Vagina (tissue), 2 donors: ENCODE measurements around the gene ZNF260. TPM values are rescaled to one million over a fixed set of nuclear protein-coding genes. Genes with fewer than 3 reads are reported as not detected.

Experiments used
- DNase-seq, 2 donors: peaks; one replicate each; pipeline ENCODE4 v3.0.0-alpha.2; 2017; ENCODE audit errors: extremely low spot score in 2 of 2
- H3K27ac ChIP-seq: fragments of 200-600 bp; sonication (generic); one replicate; pipeline ENCODE4 v1.5.1; 2019
- H3K27me3 ChIP-seq: fragments of 200-600 bp; sonication (generic); one replicate; pipeline ENCODE4 v1.5.1; 2019
- H3K36me3 ChIP-seq, 2 donors: fragments of 200-600 bp; sonication (generic); one replicate each; pipeline ENCODE4 v1.5.1; 2017 to 2019
- H3K4me1 ChIP-seq: fragments of 200-600 bp; sonication (generic); one replicate; pipeline ENCODE4 v1.5.1; 2019
- H3K4me3 ChIP-seq, 2 donors: fragments of 200-600 bp; sonication (generic); 1 replicate in 1 of 2; 2 replicates in 1 of 2; pipeline ENCODE4 v1.5.1; 2016 to 2019
- H3K9me3 ChIP-seq: fragments of 200-600 bp; sonication (generic); one replicate; pipeline ENCODE4 v1.5.1; 2019
- CTCF ChIP-seq, 3 experiments: fragments of 450-650 bp in 2 of 3; fragments of 200-600 bp in 1 of 3; sonication (generic) in 1 of 3; IDR thresholded peaks; one replicate each; pipeline ENCODE4 v1.5.1; 2017 to 2019; ENCODE audit warnings: antibody characterized with exemption in 3 of 3, mild to moderate bottlenecking in 2 of 3, moderate library complexity in 2 of 3
- POLR2A ChIP-seq, 2 donors: fragments of 450-650 bp; IDR thresholded peaks; one replicate each; pipeline ENCODE4 v1.6.1; 2017; ENCODE audit warnings: antibody characterized with exemption in 2 of 2, mild to moderate bottlenecking in 2 of 2, moderate library complexity in 2 of 2
- POLR2AphosphoS5 ChIP-seq, 2 donors: sonication (generic); formaldehyde crosslinking; IDR thresholded peaks; one replicate each; pipeline ENCODE4 v1.9.0; 2017; ENCODE audit warnings: antibody characterized with exemption in 2 of 2, mild to moderate bottlenecking in 2 of 2, low read depth in 1 of 2; ENCODE audit not compliant: insufficient read depth in 1 of 2
- intact Hi-C: fragments of 100-400 bp; cut with DNase I; formaldehyde crosslinking; loops from one replicate; pipeline ENCODE4 v1.15.1; 2023
- total RNA-seq: library from RNA; depleted of rRNA; stranded (reverse); fragments of >200 nt; gene quantifications from one replicate; pipeline ENCODE4 v1.2.3, GENCODE V29; 2016

Gene ZNF260
- total RNA-seq, 1 donor from 2014 or later: 6.4 TPM

- Histone ChIP-seq H3K27ac (no peak overlapping the region), H3K4me3 (no peak overlapping the region), H3K4me1 (peaks cover 13% of the 10 kb centered on the region), H3K9me3 (no peaks in the 10 kb centered on the region), H3K36me3 (peaks cover 0 to 4% of the 10 kb centered on the region in 2 donors), H3K27me3 (no peaks in the 10 kb centered on the region)
- DNase-seq: no peak
- intact Hi-C loops: no loop called here
- no peak for TF ChIP-seq CTCF (IDR thresholded peaks at IDR 0.05)
- no peak for TF ChIP-seq POLR2A (IDR thresholded peaks at IDR 0.05)
- TF ChIP-seq POLR2AphosphoS5 (IDR thresholded peaks at IDR 0.05; ENCODE audit: insufficient read depth in 1 of 2, low read depth in 1 of 2): no peak
These were observed 44.4 kb downstream of the ZNF260 start for GRCh38 chr19:36483653-36484052.

GRCh38 chr19:36482876-36483275 is 45.2 kb downstream of the ZNF260 start:
- H3K4me1 ChIP-seq: peaks cover 5% of the 10 kb centered on the region
- no peaks in the 10 kb centered on the region for H3K9me3 ChIP-seq
- H3K36me3 ChIP-seq: peaks cover 0 to 4% of the 10 kb centered on the region in 2 donors
- H3K27ac ChIP-seq: no peak overlapping the region
- no peak for TF ChIP-seq POLR2A (IDR thresholded peaks at IDR 0.05)
- no peak for TF ChIP-seq POLR2AphosphoS5 (IDR thresholded peaks at IDR 0.05; ENCODE audit: insufficient read depth in 1 of 2, low read depth in 1 of 2)
- no peak for TF ChIP-seq CTCF (IDR thresholded peaks at IDR 0.05)
- no peaks in the 10 kb centered on the region for H3K27me3 ChIP-seq
- no peak overlapping the region for H3K4me3 ChIP-seq
- intact Hi-C loops: no loop called here
- no peak for DNase-seq

Other genes with a start within 250 kb of the ZNF260 start
- 4.2 TPM for gene ZFP14, start 149.1 kb downstream of the ZNF260 start, total RNA-seq
- 4.7 TPM for gene ZFP82, start 109.6 kb downstream of the ZNF260 start, total RNA-seq
- 11.3 TPM for gene ZNF566, start 38.7 kb downstream of the ZNF260 start, total RNA-seq
- gene ZNF529, start 45.0 kb upstream of the ZNF260 start, total RNA-seq: 6.4 TPM
- gene ZNF382, start 77.0 kb upstream of the ZNF260 start, total RNA-seq: 3.7 TPM
- gene ZNF461, start 138.6 kb upstream of the ZNF260 start, total RNA-seq: 8.8 TPM
- 8.3 TPM for gene ZNF567, start 159.3 kb upstream of the ZNF260 start, total RNA-seq
- gene ZNF850, start 244.5 kb upstream of the ZNF260 start, total RNA-seq: 2.2 TPM